Neuronal stem cell (in vitro differentiated cells): ENCODE results near the gene ZNF354C. TPM values are rescaled to one million over a fixed set of nuclear protein-coding genes. Genes with fewer than 3 reads are reported as not detected.

ENCODE experiments used
- DNase-seq: peaks from one replicate; pipeline ENCODE4 v3.0.0-alpha.2; 2013; ENCODE audit warnings: low spot score
- H2AFZ ChIP-seq: one replicate; pipeline ENCODE4 v1.6.1; 2013; ENCODE audit warnings: mild to moderate bottlenecking, low read length, inconsistent platforms
- H2AK5ac ChIP-seq: 2 replicates; pipeline ENCODE4 v1.6.1; 2013; ENCODE audit warnings: low read depth, mild to moderate bottlenecking, inconsistent platforms, low read length, moderate library complexity, mixed read lengths
- H2BK120ac ChIP-seq: 2 replicates; pipeline ENCODE4 v1.6.1; 2013; ENCODE audit warnings: low read depth, mild to moderate bottlenecking, inconsistent platforms, low read length, moderate library complexity, mixed read lengths
- H2BK12ac ChIP-seq: one replicate; pipeline ENCODE4 v1.6.1; 2013; ENCODE audit warnings: low read length, inconsistent platforms
- H2BK15ac ChIP-seq: 2 replicates; pipeline ENCODE4 v1.6.1; 2013; ENCODE audit warnings: mild to moderate bottlenecking, low read length, inconsistent platforms, mixed read lengths
- H2BK5ac ChIP-seq: one replicate; pipeline ENCODE4 v1.6.1; 2013; ENCODE audit warnings: inconsistent platforms, mild to moderate bottlenecking, low read length, moderate library complexity
- H3K14ac ChIP-seq: one replicate; pipeline ENCODE4 v1.6.1; 2013; ENCODE audit warnings: low read length, inconsistent platforms
- H3K18ac ChIP-seq: 2 replicates; pipeline ENCODE4 v1.6.1; 2013; ENCODE audit warnings: low read length, inconsistent platforms
- H3K23ac ChIP-seq: 2 replicates; pipeline ENCODE4 v1.6.1; 2013; ENCODE audit warnings: low read depth, mild to moderate bottlenecking, mixed read lengths, low read length, inconsistent platforms; ENCODE audit not compliant: poor library complexity
- H3K27ac ChIP-seq: replicated peaks from 3 replicates; pipeline ENCODE4 v1.5.1; 2013; ENCODE audit warnings: low read length, inconsistent platforms
- H3K27me3 ChIP-seq, 3 experiments: 2 replicates each; pipeline ENCODE4 v1.6.1; 2013; ENCODE audit warnings: low read length in 3 of 3, mild to moderate bottlenecking in 2 of 3, inconsistent platforms in 1 of 3, low read depth in 1 of 3, mixed read lengths in 1 of 3, moderate library complexity in 1 of 3; ENCODE audit not compliant: control insufficient read depth in 3 of 3, insufficient read depth in 3 of 3
- H3K36me3 ChIP-seq, 2 donors: replicated peaks in 1 of 2; 2 replicates each; pipeline ENCODE4 v1.6.1; 2013; ENCODE audit warnings: low read length in 2 of 2; ENCODE audit not compliant: control insufficient read depth in 2 of 2, insufficient read depth in 2 of 2
- H3K4ac ChIP-seq: 2 replicates; pipeline ENCODE4 v1.6.1; 2013; ENCODE audit warnings: inconsistent platforms, mild to moderate bottlenecking, low read length, moderate library complexity
- H3K4me1 ChIP-seq, 2 donors: 1 replicate in 1 of 2; 2 replicates in 1 of 2; pipeline ENCODE4 v1.6.1; 2013; ENCODE audit warnings: low read length in 2 of 2, low read depth in 1 of 2; ENCODE audit not compliant: control insufficient read depth in 2 of 2, insufficient read depth in 1 of 2
- H3K4me2 ChIP-seq: one replicate; pipeline ENCODE4 v1.6.1; 2013; ENCODE audit warnings: mild to moderate bottlenecking, low read length, inconsistent platforms; ENCODE audit not compliant: insufficient read depth, poor library complexity, severe bottlenecking
- H3K4me3 ChIP-seq, 2 donors: 2 replicates each; pipeline ENCODE4 v1.5.1; 2013; ENCODE audit warnings: low read length in 2 of 2, mild to moderate bottlenecking in 2 of 2, inconsistent platforms in 1 of 2, moderate library complexity in 1 of 2
- H3K79me1 ChIP-seq: one replicate; pipeline ENCODE4 v1.6.1; 2013; ENCODE audit warnings: low read depth, mild to moderate bottlenecking, inconsistent platforms, low read length, moderate library complexity
- H3K9ac ChIP-seq: one replicate; pipeline ENCODE4 v1.6.1; 2013; ENCODE audit warnings: mild to moderate bottlenecking, low read depth, low read length, inconsistent platforms; ENCODE audit not compliant: poor library complexity
- H3K9me3 ChIP-seq, 2 donors: replicated peaks in 1 of 2; 2 replicates each; pipeline versions ENCODE3 to v1.6.1; 2013; ENCODE audit warnings: low read length in 2 of 2, mild to moderate bottlenecking in 2 of 2, inconsistent platforms in 1 of 2, low read depth in 1 of 2, mixed read lengths in 1 of 2, moderate library complexity in 1 of 2; ENCODE audit not compliant: control insufficient read depth in 2 of 2, insufficient read depth in 1 of 2
- H4K8ac ChIP-seq: one replicate; pipeline ENCODE4 v1.6.1; 2013; ENCODE audit warnings: low read depth, mild to moderate bottlenecking, inconsistent platforms, low read length, moderate library complexity
- H4K91ac ChIP-seq: one replicate; pipeline ENCODE4 v1.6.1; 2013; ENCODE audit warnings: low read length, low read depth, mild to moderate bottlenecking, inconsistent platforms; ENCODE audit not compliant: poor library complexity
- WGBS, 2 donors: extraction: QIAGEN DNeasy Blood & Tissue Kit; methylation state at CpG; one replicate each; pipeline ENCODE4 v1.1.7; 2013; ENCODE audit warnings: missing lambda C conversion rate in 2 of 2, mixed read lengths in 1 of 2; ENCODE audit not compliant: insufficient read length in 2 of 2, insufficient replicate concordance in 1 of 2; ENCODE audit errors: extremely low coverage in 2 of 2; 5-methylcytosine and 5-hydroxymethylcytosine counted together
- polyA plus RNA-seq, 2 experiments: library from polyadenylated mRNA; stranded (reverse); fragments of 200-250 nt; gene quantifications; one replicate each; pipeline ENCODE4 v1.2.3, GENCODE V29; 2013

ZNF354C gene
- 7.4 TPM for polyA plus RNA-seq (2013, experiment 1 of 2)
- polyA plus RNA-seq (2013, experiment 2 of 2): 7.4 TPM

DNA sequence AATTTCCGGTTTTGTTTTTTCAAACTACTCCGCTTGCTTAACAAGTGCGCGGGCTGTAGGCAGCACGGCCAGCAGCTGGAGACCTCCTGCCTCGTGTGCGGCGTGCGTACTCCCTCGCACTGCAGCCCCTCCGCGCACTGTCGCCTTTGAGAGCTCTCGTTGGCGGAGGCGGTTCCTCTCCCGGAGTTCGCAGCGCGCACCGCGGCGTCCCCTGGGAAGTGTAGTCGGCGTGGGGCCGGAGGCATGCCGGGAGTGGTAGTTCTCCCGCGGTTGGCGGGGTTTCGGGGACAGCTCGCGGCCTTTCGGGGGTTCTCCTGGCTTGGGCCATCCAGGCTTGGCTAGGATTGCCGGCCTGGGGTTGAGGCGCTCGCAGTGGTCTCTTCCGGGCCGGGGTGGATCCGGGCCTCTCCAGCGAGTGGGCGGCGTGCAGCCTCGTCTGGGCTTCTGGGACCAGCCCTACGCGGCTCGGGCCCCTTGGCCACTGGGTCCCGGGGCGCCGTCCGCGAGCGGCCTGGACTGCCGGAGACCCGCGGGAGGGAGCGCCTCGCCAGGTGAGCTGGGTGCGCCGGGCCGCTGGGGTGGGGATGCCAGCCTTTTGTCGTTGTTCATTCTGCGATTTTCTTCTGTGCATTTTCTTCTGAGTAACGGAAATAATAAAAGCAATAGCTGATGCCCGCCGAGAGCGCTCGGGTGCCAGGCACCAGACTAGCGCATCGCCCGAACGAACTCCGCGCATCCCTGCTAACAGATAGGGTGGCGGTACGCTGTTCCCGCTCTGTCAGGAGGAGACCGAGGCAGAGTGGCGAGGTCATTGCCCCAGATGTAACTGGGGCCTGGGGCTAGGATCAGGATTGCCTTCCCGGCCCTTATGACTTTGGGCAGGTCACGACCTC, at the start of gene ZNF354C:
ZNF354C (plus strand) TSS at position 258 of the 893 bp plus-strand sequence. CDS start 1,696 bp downstream, outside the sequence.
- Histone ChIP-seq H3K9me3 (peaks cover 26 to 57% of the 10 kb centered on the region in 2 donors), H2AFZ (peak within 1 kb of the TSS; percentile 97)

DNA sequence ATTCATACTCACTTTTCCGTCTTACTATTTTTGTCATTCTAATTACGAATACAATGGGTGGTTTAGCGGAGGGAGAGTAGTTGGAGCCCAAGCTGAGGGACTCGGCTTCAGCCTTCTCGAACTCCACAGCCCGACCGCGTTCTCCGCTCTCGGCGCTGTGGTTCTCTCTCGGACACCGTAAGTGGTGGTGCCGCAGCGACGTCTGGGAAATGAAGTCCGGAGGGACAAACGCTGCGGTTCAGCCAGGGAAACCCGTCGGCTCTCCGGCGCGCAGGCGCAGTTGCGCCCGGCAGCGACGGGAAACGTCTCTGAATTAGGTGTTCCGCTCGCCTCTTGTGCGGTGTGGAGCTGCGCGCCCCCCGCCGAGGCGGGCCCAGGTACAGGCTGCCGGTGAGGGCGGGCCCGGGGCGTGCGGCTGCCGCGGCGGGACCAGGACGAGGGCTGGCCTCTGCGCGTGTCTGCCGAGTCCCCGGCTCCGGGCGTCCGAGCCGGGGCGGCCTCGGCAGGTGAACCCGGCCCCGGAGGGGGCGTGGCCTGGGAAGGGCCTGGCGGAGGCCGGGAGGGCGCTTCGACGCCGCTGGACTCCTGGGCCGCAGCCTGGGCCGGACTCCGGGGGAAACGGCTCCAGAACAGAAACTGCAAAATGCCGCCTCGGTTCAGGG, 36.5 kb upstream of the ZNF354C start, which contains the start of gene ZNF879:
ZNF879 (plus strand) TSS at position 277 of the 662 bp plus-strand sequence. CDS start 1,201 bp downstream, outside the sequence.
- no CpG with 5 or more reads among the region's 72 CpGs for WGBS, 2 donors
- H2BK15ac ChIP-seq: no peak within 1 kb of the TSS
- no peak within 1 kb of the TSS for H3K14ac ChIP-seq
- H3K36me3 ChIP-seq: peaks cover 15 to 35% of the 10 kb centered on the region in 2 donors
- H3K27me3 ChIP-seq: no peaks in the 10 kb centered on the region
- no peak within 1 kb of the TSS for H3K23ac ChIP-seq
- no peak within 1 kb of the TSS for H3K27ac ChIP-seq
- H2BK5ac ChIP-seq: no peak within 1 kb of the TSS
- H2AK5ac ChIP-seq: no peak within 1 kb of the TSS
- H3K79me1 ChIP-seq: no peaks in the 10 kb centered on the region
- peak within 1 kb of the TSS; percentile 96 for H3K18ac ChIP-seq
- H3K9me3 ChIP-seq: peaks cover 22 to 52% of the 10 kb centered on the region in 2 donors
- no peak within 1 kb of the TSS for H3K4ac ChIP-seq
- no peaks in the 10 kb centered on the region for H3K4me1 ChIP-seq
- DNase-seq: peak; percentile 89
- no peak within 1 kb of the TSS for H4K8ac ChIP-seq
- peak within 1 kb of the TSS; percentile 99 for H2AFZ ChIP-seq
- H3K9ac ChIP-seq: peak within 1 kb of the TSS; percentile 91
- H3K4me3 ChIP-seq: peak within 1 kb of the TSS; percentile 71 to 92
- no peak within 1 kb of the TSS for H2BK12ac ChIP-seq
- H2BK120ac ChIP-seq: no peak within 1 kb of the TSS
- H4K91ac ChIP-seq: no peak within 1 kb of the TSS
- H3K4me2 ChIP-seq: peak within 1 kb of the TSS; percentile 61

More for the DNA sequence above, at the start of gene ZNF354C:
- Histone ChIP-seq H4K8ac (no peak within 1 kb of the TSS), H3K18ac (peak within 1 kb of the TSS; percentile 86), H3K14ac (no peak within 1 kb of the TSS), H3K4ac (no peak within 1 kb of the TSS), H3K23ac (peak within 1 kb of the TSS; percentile 58), H4K91ac (no peak within 1 kb of the TSS), H2BK120ac (peak within 1 kb of the TSS; percentile 24), H3K4me2 (peak within 1 kb of the TSS; percentile 65), H3K4me3 (peak within 1 kb of the TSS; percentile 87 to 88), H3K27me3 (no peaks in the 10 kb centered on the region), H3K4me1 (peaks cover 0 to 7% of the 10 kb centered on the region in 2 donors), H3K79me1 (no peaks in the 10 kb centered on the region), H2AK5ac (peak within 1 kb of the TSS; percentile 48), H2BK5ac (no peak within 1 kb of the TSS), H3K36me3 (peaks cover 4 to 40% of the 10 kb centered on the region in 2 donors), H2BK12ac (no peak within 1 kb of the TSS), H2BK15ac (no peak within 1 kb of the TSS), H3K9ac (peak within 1 kb of the TSS; percentile 76), H3K27ac (no peak within 1 kb of the TSS)
- DNase-seq: peak; percentile 68
- WGBS, 2 donors: no CpG with 5 or more reads among the region's 81 CpGs

DNA sequence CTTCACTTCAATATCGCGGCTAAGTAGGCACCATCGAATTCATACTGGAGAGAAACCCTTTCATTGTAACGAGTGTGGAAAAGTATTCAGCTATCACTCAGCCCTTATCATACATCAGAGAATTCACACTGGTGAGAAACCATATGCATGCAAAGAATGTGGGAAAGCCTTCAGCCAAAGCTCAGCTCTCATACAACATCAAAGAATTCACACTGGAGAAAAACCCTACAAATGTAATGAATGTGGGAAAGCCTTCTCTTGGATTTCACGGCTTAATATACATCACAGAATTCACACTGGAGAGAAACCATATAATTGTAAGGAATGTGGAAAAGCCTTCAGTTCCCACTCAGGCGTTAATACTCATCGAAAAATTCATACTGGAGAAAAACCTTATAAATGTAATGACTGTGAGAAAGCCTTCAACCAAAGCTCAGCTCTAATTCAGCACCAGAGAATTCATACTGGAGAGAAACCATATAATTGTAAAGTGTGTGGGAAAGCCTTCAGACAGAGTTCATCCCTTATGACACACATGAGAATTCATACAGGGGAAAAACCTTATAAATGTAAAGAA, 27.1 kb upstream of the ZNF354C start:
- WGBS, 2 donors: no CpG with 5 or more reads among the region's 7 CpGs
- Histone ChIP-seq H2AK5ac (no peak overlapping the region), H3K9me3 (peaks cover 37 to 81% of the 10 kb centered on the region in 2 donors), H2AFZ (no peak overlapping the region), H3K4me2 (no peak overlapping the region), H3K36me3 (peaks cover 20 to 61% of the 10 kb centered on the region in 2 donors), H3K4me3 (no peak overlapping the region), H2BK120ac (no peak overlapping the region), H3K23ac (no peak overlapping the region), H3K9ac (no peak overlapping the region), H2BK5ac (no peak overlapping the region), H3K27me3 (no peaks in the 10 kb centered on the region), H4K91ac (no peak overlapping the region), H3K79me1 (no peaks in the 10 kb centered on the region), H3K27ac (no peak overlapping the region), H2BK15ac (no peak overlapping the region), H2BK12ac (no peak overlapping the region), H3K14ac (no peak overlapping the region), H3K4ac (no peak overlapping the region), H3K4me1 (no peaks in the 10 kb centered on the region), H3K18ac (no peak overlapping the region), H4K8ac (no peak overlapping the region)
- DNase-seq: no peak
